ENCODE measurements around the gene PLEKHG5.

- TF ChIP-seq CTCF (IDR thresholded peaks at IDR 0.05; ENCODE audit: insufficient read depth, low read length, poor library complexity, severe bottlenecking) (no peak), EZH2phosphoT487 (conservative IDR thresholded peaks at IDR 0.05; ENCODE audit: low read length) (no peak)
Measured at GRCh38 chr1:6504887-6505286, 13.4 kb upstream of the PLEKHG5 start.
